A549 (cell line): ENCODE results near the gene EMILIN1.

Experiments used
- CHD2 ChIP-seq: fragments of 150-350 bp; IDR thresholded peaks from 2 replicates; pipeline ENCODE4 v1.6.1; 2014; ENCODE audit warnings: low read length; ENCODE audit not compliant: partially characterized antibody
- CTCF ChIP-seq: fragments of >200 bp; sonication (Bioruptor Twin); formaldehyde crosslinking; IDR thresholded peaks from 3 replicates; pipeline ENCODE4 v1.5.1; 2016
- E2F6 ChIP-seq: IDR thresholded peaks from 2 replicates; pipeline ENCODE4 v1.6.1; 2012; ENCODE audit warnings: low read depth, borderline replicate concordance
- EP300 ChIP-seq, 2 experiments: fragments of >200 bp; sonication (Bioruptor Twin); formaldehyde crosslinking; IDR thresholded peaks; 2 replicates in 1 of 2; 3 replicates in 1 of 2; pipeline ENCODE4 v1.6.1; 2016 to 2017
- ESRRA ChIP-seq: fragments of 150-350 bp; IDR thresholded peaks from 2 replicates; pipeline ENCODE4 v1.6.1; 2014; ENCODE audit warnings: mild to moderate bottlenecking, low read length, borderline replicate concordance
- HMGXB4 ChIP-seq: fragments of 250-450 bp; sonication (Bioruptor Pico); IDR thresholded peaks from 2 replicates; pipeline ENCODE4 v1.5.0; 2021; ENCODE audit warnings: mild to moderate bottlenecking, moderate library complexity, borderline replicate concordance
- JUN ChIP-seq, 2 experiments: fragments of >200 bp; sonication (Bioruptor Twin); formaldehyde crosslinking; IDR thresholded peaks; 2 replicates in 1 of 2; 3 replicates in 1 of 2; pipeline ENCODE4 v1.6.1; 2016 to 2017
- JUNB ChIP-seq: fragments of >200 bp; sonication (Bioruptor Twin); formaldehyde crosslinking; IDR thresholded peaks from 2 replicates; pipeline ENCODE4 v1.6.1; 2016
- KDM5A ChIP-seq: fragments of 200-600 bp; sonication (generic); IDR thresholded peaks from 2 replicates; pipeline ENCODE4 v1.6.1; 2016; ENCODE audit warnings: antibody characterized with exemption, mild to moderate bottlenecking
- MAX ChIP-seq: IDR thresholded peaks from 2 replicates; pipeline ENCODE4 v1.6.1; 2012
- POLR2A ChIP-seq: IDR thresholded peaks from 2 replicates; pipeline ENCODE4 v1.6.1; 2012; ENCODE audit warnings: mild to moderate bottlenecking, low read length
- TFCP2L1 ChIP-seq: fragments of 250-450 bp; sonication (Bioruptor Pico); IDR thresholded peaks from 2 replicates; pipeline ENCODE4 v1.5.0; 2021; ENCODE audit warnings: mild to moderate bottlenecking

- TF ChIP-seq CTCF (no peak), E2F6 (no peak), HMGXB4 (CRISPR knock-in tag) (no peak), POLR2A (no peak), JUNB (no peak), MAX (no peak), CHD2 (no peak), JUN (IDR thresholded peaks at IDR 0.05) (no peak), TFCP2L1 (CRISPR knock-in tag) (no peak), KDM5A (no peak), EP300 (IDR thresholded peaks at IDR 0.05) (no peak), ESRRA (no peak)
These were observed 4.5 kb downstream of the EMILIN1 start for GRCh38 chr2:27082773-27083409.
